Left hindlimb (tissue), 1 donor: ENCODE results near the gene TRAPPC8.
A peak's percentile ranks its signal among the peaks of the same experiment; 100 is the strongest.
"Not testable (repeated sequence)": the region's sequence is repeated elsewhere in the genome, so short reads cannot be mapped to it uniquely, and the experiment has no call there.

Experiments used
- DNase-seq: peaks from one replicate; pipeline ENCODE4 v3.0.0-alpha.2; 2018

Gene TRAPPC8

DNA sequence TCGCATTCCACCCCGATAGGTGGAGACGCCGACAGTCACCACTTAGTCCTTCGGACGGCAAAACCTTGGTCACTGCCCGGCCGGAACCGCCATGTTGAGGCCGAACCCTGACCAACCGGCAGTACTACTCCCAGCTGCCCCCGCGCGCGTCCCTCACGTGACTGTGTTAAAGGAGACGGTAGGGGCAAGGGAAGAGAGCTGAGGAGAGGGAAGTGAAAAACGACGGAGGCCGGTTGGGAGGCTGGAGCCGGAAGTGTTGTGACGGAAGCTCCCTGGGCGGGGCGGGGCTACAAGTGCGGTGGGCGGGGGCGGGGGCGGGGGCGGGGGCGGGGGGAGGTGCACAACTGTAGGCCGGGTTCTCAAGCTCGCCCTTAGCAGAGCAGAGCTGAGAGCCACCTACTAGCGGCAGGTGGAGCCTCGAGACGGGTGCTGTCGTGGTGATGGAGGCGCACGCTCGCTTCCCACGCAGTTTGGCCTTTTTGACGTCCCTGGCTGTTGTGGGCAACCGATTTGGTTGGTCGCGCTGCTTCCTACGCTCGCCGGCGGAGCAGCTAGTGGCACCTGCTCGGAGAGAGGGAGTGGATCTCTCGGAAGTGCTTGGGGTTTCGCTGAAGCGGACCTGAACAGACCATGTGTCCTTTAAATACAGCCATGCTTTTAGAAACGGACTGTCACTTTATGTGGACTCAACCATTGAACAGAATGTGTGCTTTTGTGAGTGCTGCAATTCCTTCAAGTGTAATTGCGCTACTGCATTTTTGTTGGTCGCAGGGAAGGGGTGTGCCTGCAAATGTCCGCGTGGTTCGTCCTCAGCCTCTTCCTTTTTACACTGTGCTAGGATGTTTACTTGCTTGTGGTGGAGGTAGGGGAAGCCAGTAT is at the start of gene TRAPPC8:
TRAPPC8 (minus strand) TSS at position 130 of the 879 bp plus-strand sequence. CDS start 364 bp downstream, outside the sequence.
- DNase-seq = peak; percentile 99

GRCh38 chr18:31990823-31991222 is 47.9 kb upstream of the TRAPPC8 start:
- no peak for DNase-seq

GRCh38 chr18:31983976-31984375 is 41.0 kb upstream of the TRAPPC8 start:
- DNase-seq = no peak

- DNase-seq = no peak
Measured at GRCh38 chr18:31983020-31983419, 40.1 kb upstream of the TRAPPC8 start.

- DNase-seq = no peak
Measured at GRCh38 chr18:31980863-31981262, 37.9 kb upstream of the TRAPPC8 start.

- no peak for DNase-seq
Measured at GRCh38 chr18:31979714-31980113, 36.8 kb upstream of the TRAPPC8 start.

DNA sequence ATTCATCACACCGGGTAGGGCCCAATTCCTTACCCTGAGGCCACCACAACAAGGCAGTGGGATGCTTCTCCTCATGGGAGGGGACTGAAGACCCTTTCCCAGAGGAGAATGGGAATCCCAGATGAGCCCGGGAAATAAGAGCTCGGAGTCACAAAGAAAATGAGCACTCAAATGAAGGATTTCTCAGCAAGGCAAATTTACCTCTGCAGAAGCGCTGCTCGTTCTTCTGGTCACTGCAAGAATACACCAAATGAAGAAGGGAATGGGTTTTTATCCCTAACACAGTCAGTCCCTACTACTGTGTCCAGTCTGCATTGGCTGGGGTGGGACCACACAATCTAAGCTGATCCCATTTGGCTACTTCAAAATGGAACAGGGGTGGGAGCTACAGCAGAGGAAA is 35.7 kb upstream of the TRAPPC8 start:
- DNase-seq = no peak

DNA sequence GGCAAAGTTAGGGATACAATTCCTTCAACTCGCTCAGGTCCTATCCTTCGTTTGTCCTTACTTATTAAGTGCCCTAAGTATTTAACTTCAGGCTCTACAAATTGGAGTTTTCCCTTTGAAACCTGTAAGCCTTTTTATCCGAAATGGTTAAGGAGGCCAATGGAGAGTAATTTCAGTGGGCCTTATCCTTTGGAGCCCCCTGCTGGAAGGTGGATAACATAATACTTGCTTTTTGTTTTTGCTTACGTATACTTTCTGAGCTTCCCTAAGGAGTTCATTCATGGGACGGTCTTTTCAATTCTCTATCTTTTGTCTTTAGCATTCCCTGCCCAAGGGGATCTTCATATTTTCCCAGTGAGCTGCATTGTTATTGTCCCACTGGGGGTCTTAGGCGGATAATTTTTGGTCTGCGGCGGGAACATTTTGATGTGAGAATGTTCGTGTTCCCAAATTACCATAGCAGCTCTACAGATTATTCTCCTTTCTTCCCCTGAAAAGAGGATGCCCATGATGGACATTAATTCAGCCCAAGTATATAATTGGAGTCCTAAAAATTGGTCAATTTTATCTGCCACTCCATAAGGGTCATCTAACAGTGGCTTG is 34.4 kb upstream of the TRAPPC8 start:
- no peak for DNase-seq

DNA sequence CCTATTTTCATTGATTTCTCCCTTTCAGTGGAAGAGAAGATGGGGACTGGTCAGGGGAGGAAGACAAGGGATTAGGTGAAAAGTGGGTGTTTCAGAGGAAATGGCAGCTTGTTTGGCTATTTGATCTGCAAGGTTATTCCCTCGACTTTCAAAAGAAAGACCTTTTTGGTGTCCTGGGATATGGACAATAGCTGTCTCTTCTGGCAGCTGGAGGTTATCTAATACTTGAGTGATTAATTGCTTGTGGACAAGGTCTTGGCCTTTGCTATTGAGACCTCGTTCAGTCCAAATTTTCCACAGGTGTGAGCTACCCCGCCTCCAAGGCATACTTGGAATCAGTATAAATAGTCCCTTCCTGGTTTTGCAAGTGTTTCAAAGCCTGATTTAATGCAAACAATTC is 33.3 kb upstream of the TRAPPC8 start:
- DNase-seq = no peak

DNA sequence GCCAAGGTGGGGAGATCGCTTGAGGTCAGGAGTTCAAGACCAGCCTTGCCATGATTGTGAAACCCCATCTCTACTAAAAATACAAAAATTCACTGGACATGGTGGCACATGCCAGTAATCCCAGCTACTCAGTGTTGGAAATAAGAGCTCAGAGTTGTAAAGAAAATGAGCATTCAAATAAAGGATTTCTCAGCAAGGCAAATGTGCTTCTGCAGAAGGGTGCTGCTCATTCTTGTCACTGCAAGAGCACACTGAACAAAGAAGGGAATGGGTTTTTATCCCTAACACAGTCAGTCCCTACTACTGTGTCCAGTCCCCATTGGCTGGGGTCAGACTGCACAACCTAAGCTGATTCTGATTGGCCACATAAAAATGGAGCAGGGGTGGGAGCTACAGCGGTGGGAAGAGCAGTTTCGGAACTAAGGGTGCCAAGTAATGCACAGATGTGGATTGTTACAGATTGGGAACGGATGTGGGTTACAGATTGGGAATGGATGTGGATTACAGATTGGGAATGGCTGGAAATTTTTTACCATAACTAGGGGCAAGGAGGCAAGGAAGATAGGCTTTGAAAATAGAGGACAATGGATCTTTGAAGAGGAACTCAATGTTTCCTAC is 31.1 kb upstream of the TRAPPC8 start:
- no peak for DNase-seq

DNA sequence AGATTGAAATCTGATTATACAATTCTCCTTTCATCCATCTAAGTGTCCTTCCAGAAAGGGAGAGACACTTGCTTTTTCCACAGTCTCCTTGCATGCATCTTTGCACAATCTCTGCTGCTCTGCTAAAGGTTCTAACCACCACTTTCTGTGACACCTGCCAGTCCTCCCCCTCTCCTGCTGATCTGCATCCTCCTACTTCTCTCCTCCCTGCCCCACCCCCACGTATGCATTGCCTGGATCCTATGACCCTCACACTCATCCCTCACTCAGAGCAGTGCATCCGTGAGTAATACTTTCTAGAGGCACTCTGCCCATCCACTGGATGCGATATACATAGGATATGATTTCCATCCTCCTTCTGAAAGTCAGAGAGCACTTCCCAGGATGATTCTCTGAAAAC is 27.7 kb upstream of the TRAPPC8 start:
- DNase-seq = no peak

GRCh38 chr18:31965316-31965970 is 22.5 kb upstream of the TRAPPC8 start:
- no peak for DNase-seq

- no peak for DNase-seq
Measured at GRCh38 chr18:31957728-31958127, 14.8 kb upstream of the TRAPPC8 start.

GRCh38 chr18:31954349-31954748 is 11.4 kb upstream of the TRAPPC8 start:
- no peak for DNase-seq

DNA sequence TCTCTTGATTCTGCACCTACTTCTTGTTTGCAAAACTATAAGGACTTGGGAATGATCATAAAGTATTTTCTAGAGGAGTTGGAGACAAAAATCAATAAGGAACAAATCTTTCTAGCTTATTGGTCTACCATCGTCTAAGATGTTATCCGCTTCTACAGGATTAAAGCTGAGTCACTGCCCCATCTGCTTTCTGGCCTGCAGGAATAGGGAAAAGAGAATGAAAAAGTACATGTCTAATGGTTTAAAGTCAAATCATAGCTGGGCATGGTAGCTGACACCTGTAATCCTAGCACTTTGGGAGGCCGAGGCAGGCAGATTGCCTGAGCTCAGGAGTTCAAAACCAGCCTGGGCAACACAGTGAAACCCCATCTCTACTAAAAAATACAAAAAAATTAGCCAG is 10.8 kb upstream of the TRAPPC8 start:
- DNase-seq = not testable (repeated sequence)

- DNase-seq = no peak
Measured at GRCh38 chr18:31952223-31952622, 9.3 kb upstream of the TRAPPC8 start.

GRCh38 chr18:31950583-31950982 is 7.7 kb upstream of the TRAPPC8 start:
- no peak for DNase-seq

DNA sequence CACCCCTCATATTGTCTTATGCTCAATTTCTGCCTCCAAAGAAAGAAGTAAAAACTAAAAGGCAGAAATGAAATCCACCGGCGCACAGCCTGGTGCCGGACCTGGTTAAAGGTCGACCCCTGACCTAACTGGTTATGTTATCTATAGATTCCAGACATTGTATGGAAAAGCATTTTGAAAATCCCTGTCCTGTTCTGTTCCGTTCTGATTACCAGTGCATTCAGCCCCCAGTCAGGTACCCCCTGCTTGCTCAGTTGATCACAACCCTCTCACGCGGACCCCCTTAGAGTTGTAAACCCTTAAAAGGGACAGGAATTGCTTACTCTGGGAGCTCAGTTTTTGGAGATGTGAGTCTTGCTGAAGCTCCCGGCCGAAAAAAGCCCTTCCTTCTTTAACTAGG is 5.4 kb upstream of the TRAPPC8 start:
- DNase-seq = not testable (repeated sequence)

DNA sequence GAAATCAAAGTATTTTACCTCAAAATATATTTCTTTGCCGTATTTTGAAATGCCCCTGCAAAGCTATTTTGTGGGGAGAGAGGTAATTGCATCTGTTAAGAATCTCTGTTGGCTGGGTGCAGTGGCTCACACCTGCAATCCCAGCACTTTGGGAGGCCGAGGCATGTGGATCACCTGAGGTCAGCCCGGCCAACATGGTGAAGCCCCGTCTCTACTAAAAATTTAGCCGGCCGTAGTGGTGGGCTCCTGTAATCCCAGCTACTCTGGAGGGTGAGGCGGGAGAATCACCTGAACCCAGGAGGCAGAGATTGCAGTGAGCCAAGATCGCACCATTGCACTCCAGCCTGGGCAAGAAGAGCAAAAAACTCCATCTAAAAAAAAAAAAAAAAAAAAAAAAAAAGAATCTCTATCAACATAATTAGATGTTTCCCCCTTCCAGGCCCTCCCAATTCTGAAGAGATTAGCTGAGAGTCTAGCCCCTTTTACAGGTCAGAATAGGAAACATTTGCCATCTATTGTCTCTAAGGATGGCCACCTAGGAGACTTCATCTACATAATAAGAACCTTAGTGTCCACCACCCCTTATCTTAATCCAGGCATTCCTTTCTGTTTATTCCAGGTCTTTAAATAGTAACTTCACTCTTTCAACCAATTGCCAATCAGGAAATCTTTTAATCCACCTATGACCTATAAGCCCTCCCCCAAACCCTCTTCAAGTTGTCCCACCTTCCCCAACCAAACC is 3.5 kb upstream of the TRAPPC8 start:
- no peak for DNase-seq

DNA sequence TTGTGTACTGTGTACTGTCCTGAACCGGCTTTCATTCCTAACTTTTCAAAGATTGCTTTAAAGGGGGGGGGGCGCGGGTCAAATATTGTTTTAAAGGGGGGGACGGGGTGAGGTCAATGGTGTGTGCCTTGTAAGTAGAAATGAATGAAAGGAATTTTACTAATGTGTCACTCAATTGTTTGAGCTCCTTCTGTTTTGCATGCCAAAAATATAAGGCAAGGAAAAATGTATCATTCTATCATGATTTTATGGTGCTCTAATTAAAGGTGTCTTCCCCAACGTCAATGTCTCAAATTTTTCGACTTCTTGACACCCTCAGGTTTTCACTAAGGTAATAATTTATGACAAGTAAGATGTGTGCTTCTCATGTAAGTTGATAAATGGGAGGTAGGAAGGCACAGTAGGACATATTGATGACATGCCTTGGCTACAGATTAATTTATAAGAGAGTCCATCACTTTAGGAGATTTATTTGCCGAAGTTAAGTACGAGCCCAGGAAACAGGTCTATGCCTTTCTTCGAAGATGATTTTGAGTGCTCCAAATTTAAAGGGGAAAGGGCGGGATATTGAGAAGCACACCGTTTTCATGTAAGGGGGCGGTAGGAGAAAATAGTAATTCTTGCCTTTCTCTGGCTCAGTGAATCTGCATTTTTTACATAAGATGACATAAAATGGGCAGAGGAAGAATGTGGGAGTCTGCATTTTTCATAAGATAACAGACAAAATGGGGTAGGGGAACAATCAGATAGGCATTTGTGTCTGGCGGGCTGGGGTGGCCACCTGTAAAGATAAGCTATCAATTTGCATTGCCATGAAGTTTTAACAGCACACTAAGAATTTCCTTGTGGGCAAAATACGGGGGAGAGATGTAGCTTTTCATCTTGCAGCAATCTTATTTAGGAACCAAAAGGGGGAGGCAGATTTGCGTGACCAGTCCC is 1.2 kb upstream of the TRAPPC8 start:
- DNase-seq = no peak

GRCh38 chr18:31942291-31942998 is 483 bp downstream of the TRAPPC8 start:
- peak; percentile 56 for DNase-seq
